Esophagus (tissue), 2 donors: ENCODE results near the gene EBF4. TPM values are rescaled to one million over a fixed set of nuclear protein-coding genes. Genes with fewer than 3 reads are reported as not detected.
"Not testable (repeated sequence)": the region's sequence is repeated elsewhere in the genome, so short reads cannot be mapped to it uniquely, and the experiment has no call there.

Source experiments
- H3K27ac ChIP-seq, 2 donors: one replicate each; pipeline ENCODE4 v1.5.1; 2013; ENCODE audit warnings: low read depth in 2 of 2, mild to moderate bottlenecking in 2 of 2, inconsistent platforms in 1 of 2, low read length in 1 of 2, moderate library complexity in 1 of 2
- H3K27me3 ChIP-seq, 2 donors: one replicate each; pipeline ENCODE4 v1.6.1; 2013; ENCODE audit warnings: low read length in 2 of 2, control low read depth in 1 of 2, mild to moderate bottlenecking in 1 of 2; ENCODE audit not compliant: insufficient read depth in 2 of 2, control insufficient read depth in 1 of 2
- H3K36me3 ChIP-seq, 2 donors: one replicate each; pipeline ENCODE4 v1.6.1; 2013; ENCODE audit warnings: low read length in 1 of 2; ENCODE audit not compliant: control insufficient read depth in 2 of 2, insufficient read depth in 2 of 2
- H3K4me1 ChIP-seq, 2 donors: one replicate each; pipeline ENCODE4 v1.6.1; 2013; ENCODE audit warnings: low read length in 1 of 2; ENCODE audit not compliant: control insufficient read depth in 2 of 2, insufficient read depth in 2 of 2
- H3K4me3 ChIP-seq, 2 donors: one replicate each; pipeline ENCODE4 v1.5.1; 2013; ENCODE audit warnings: low read length in 2 of 2, mild to moderate bottlenecking in 2 of 2, low read depth in 1 of 2, moderate library complexity in 1 of 2
- H3K9me3 ChIP-seq, 2 donors: one replicate each; pipeline ENCODE4 v1.6.1; 2013; ENCODE audit warnings: mild to moderate bottlenecking in 2 of 2, low read depth in 1 of 2, low read length in 1 of 2, moderate library complexity in 1 of 2; ENCODE audit not compliant: control insufficient read depth in 2 of 2, insufficient read depth in 1 of 2
- WGBS, 2 donors: extraction: QIAGEN DNeasy Blood & Tissue Kit; methylation state at CpG; one replicate each; pipeline ENCODE4 v1.1.7; 2013; 5-methylcytosine and 5-hydroxymethylcytosine counted together
- polyA plus RNA-seq, 2 donors: library from polyadenylated mRNA; stranded (reverse); fragments of 200-250 nt; gene quantifications; one replicate each; pipeline ENCODE4 v1.2.3, GENCODE V29; 2013
- donor health status: healthy with polysubstance abuse.
- donor health status: Bipolar disorder and iron deficiency.

EBF4 gene
- polyA plus RNA-seq, 2 donors: 4.8 to 7.0 TPM

DNA sequence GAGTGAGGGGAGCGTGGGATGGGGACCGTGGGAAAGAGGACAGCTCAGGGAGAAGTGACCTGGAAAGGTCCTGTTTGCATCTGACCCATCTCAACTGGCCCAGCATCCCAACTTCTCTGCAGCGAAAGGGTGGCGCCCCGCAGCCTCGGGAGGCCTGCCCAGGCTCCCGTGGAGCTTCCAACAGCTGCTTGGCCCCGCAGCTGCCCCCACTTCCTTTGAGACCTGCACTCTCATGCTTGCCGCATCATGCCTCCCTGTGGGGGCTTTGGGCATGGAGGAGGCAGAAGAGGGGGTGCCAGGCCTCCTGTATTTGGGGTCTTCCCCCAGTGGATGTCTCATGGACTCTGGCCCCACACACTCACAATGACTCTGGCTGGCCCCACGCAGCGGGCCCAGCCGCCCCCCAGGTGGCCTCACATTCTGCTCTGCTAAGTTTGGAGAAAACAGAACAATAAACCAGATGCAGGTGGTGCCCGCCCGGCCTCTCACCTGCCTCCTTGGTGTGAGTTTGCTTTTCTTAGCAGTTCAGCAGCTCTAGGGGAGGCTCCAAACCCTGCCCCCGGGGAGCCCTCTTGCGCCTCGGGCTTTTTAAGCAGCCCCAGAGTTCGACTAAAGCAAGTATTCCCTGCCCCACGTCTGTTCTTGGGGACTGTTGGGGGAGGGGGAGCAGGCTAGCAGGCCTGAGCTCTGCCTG is 67.2 kb downstream of the EBF4 start:
- peaks cover 0 to 3% of the 10 kb centered on the region in 2 donors for H3K9me3 ChIP-seq
- no peak overlapping the region for H3K4me3 ChIP-seq
- no peak overlapping the region for H3K27ac ChIP-seq
- no peaks in the 10 kb centered on the region for H3K27me3 ChIP-seq
- H3K36me3 ChIP-seq: no peaks in the 10 kb centered on the region
- H3K4me1 ChIP-seq: peaks cover 0 to 4% of the 10 kb centered on the region in 2 donors
- 65 to 69% methylated on average over 19 of the region's 19 CpGs for WGBS, 2 donors

GRCh38 chr20:2760297-2760951 is 67.8 kb downstream of the EBF4 start:
- Histone ChIP-seq H3K4me3 (no peak overlapping the region), H3K27ac (no peak overlapping the region), H3K4me1 (peaks cover 0 to 4% of the 10 kb centered on the region in 2 donors), H3K9me3 (peaks cover 0 to 3% of the 10 kb centered on the region in 2 donors), H3K27me3 (no peaks in the 10 kb centered on the region), H3K36me3 (no peaks in the 10 kb centered on the region)
- 75 to 76% methylated on average over 7 of the region's 7 CpGs for WGBS, 2 donors

DNA sequence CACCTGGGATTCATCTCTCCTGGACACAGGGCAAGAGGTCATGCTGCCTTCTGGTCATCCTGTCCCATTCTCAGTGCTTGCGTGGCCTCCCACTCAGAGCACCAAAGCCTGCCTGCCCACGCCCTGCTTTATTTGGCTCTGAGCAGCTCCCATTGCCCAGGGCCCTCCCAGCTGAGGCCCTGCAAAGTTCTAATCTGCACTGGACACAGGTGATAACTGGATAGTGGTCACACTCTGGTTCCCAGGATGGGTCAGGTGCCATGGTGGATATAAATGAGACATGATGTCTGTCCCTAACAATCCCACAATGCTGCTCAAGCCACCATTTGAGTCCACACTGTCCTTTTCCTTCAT is 68.3 kb downstream of the EBF4 start:
- Histone ChIP-seq H3K9me3 (peaks cover 0 to 3% of the 10 kb centered on the region in 2 donors), H3K4me1 (peaks cover 0 to 4% of the 10 kb centered on the region in 2 donors), H3K36me3 (no peaks in the 10 kb centered on the region), H3K27me3 (no peaks in the 10 kb centered on the region), H3K27ac (no peak overlapping the region), H3K4me3 (no peak overlapping the region)
- 92 to 94% methylated on average over 2 of the region's 2 CpGs for WGBS, 2 donors

DNA sequence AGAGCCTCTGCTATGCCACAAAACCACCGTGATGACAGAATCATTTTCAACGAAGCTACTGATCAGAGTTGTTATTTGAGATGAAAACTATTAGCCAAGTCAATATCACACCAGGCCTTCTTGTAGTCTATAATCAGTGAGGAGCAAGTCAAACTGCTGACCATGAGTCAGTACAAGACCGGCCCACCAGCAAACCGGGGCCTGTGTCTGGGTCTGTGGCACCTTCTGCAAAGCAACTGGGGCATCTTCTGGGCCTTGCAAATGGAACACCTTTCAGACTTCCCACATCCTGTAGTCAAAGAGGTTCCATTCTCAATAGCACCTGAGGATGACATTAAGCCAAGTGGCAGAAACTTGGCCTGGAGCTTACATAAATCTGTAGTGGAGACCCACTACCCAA is 69.3 kb downstream of the EBF4 start:
- Histone ChIP-seq H3K4me3 (no peak overlapping the region), H3K4me1 (peaks cover 0 to 3% of the 10 kb centered on the region in 2 donors), H3K9me3 (peaks cover 0 to 3% of the 10 kb centered on the region in 2 donors), H3K36me3 (no peaks in the 10 kb centered on the region), H3K27me3 (no peaks in the 10 kb centered on the region), H3K27ac (no peak overlapping the region)
- 91 to 93% methylated on average over 4 of the region's 4 CpGs for whole genome bisulfite sequencing, 2 donors

GRCh38 chr20:2762578-2763131 is 70.1 kb downstream of the EBF4 start:
- WGBS, 2 donors: 55 to 56% methylated on average over 2 of the region's 2 CpGs
- Histone ChIP-seq H3K4me3 (no peak overlapping the region), H3K9me3 (peaks cover 0 to 3% of the 10 kb centered on the region in 2 donors), H3K27me3 (no peaks in the 10 kb centered on the region), H3K36me3 (no peaks in the 10 kb centered on the region), H3K27ac (no peak overlapping the region), H3K4me1 (peaks cover 0 to 7% of the 10 kb centered on the region in 2 donors)

DNA sequence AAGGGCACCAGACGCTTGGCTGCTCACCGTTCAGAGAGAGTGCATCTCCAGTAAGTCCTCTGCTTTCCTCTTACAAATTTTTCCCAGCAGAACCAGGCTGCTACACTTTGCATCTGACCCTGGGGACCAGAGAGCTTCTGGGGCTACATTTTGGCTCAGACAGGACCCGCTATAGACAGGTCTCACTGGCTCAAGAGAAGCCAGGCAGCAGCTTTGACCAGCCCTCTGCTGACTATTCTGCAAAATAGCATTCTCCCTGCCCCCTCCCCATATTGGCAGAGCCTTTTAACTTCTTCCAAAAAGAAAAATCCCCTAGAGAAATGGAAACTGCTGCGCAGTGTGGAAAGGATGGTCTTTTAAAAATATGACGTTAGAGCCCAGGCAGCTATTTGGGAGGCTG is 70.6 kb downstream of the EBF4 start:
- 53 to 65% methylated on average over 5 of the region's 5 CpGs for WGBS, 2 donors
- H3K27me3 ChIP-seq: no peaks in the 10 kb centered on the region
- no peaks in the 10 kb centered on the region for H3K36me3 ChIP-seq
- no peak overlapping the region for H3K27ac ChIP-seq
- H3K4me3 ChIP-seq: no peak overlapping the region
- peaks cover 0 to 3% of the 10 kb centered on the region in 2 donors for H3K9me3 ChIP-seq
- H3K4me1 ChIP-seq: peaks cover 0 to 12% of the 10 kb centered on the region in 2 donors

- Histone ChIP-seq H3K4me1 (peaks cover 0 to 17% of the 10 kb centered on the region in 2 donors), H3K27ac (peak overlapping the region; percentile 63 to 74), H3K9me3 (peaks cover 0 to 3% of the 10 kb centered on the region in 2 donors), H3K27me3 (no peaks in the 10 kb centered on the region), H3K4me3 (no peak overlapping the region), H3K36me3 (no peaks in the 10 kb centered on the region)
- 27 to 29% methylated on average over 15 of the region's 15 CpGs for WGBS, 2 donors
These were observed 75.4 kb downstream of the EBF4 start for GRCh38 chr20:2767768-2768631.

DNA sequence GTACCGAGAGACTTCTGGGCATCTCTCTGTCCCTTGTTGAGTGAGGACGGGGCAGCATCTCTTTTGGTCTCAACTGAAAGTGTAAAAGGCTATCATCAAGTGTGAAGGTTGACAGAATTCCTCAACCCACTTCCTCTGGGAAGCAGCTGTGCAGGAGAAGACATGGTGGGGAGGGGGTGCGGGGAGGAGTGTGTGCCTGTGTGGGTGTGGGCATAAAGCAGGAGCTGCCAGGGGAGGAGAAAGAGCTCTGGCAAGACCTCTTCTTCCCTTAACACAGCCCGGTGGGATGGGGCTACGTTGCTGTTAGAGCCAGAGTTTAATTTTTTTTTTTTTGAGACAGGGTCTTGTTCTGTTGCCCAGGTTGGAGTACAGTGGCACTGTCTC is 76.0 kb downstream of the EBF4 start:
- Histone ChIP-seq H3K27me3 (no peaks in the 10 kb centered on the region), H3K4me1 (peaks cover 0 to 17% of the 10 kb centered on the region in 2 donors), H3K4me3 (no peak overlapping the region), H3K9me3 (peaks cover 0 to 3% of the 10 kb centered on the region in 2 donors), H3K36me3 (no peaks in the 10 kb centered on the region), H3K27ac (peak overlapping the region in 1 of 2 donors; percentile 56)
- 39 to 51% methylated on average over 5 of the region's 5 CpGs for WGBS, 2 donors

DNA sequence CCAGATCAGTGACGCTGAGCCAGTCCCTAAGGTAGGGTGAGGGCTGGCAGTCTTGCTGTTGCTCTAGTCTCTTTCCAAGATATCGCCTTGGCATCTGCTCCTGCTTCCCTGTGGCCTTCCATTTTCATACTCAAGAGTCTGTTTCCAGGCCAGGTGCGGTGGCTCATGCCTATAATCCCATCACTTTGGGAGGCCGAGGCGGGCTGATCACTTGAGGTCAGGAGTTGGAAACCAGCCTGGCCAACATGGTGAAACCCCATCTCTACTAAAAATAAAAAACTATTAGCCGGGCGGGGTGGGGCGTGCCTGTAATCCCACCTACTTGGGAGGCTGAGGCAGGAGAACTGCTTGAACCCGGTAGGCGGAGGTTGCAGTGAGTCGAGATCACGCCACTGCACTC is 77.5 kb downstream of the EBF4 start:
- not testable (repeated sequence) for H3K9me3 ChIP-seq, H3K4me3 ChIP-seq, H3K27ac ChIP-seq, H3K36me3 ChIP-seq, H3K27me3 ChIP-seq
- peaks cover 0 to 17% of the 10 kb centered on the region in 2 donors for H3K4me1 ChIP-seq
- WGBS, 2 donors: 87 to 91% methylated on average over 12 of the region's 12 CpGs
